Uterus (tissue), 2 donors: Measurements from ENCODE around the gene PPP1R9A.

Experiments
- CTCF ChIP-seq, 4 experiments: fragments of 200-600 bp in 2 of 4; fragments of 450-650 bp in 2 of 4; sonication (generic) in 2 of 4; IDR thresholded peaks; one replicate each; pipeline ENCODE4 v1.5.1; 2016 to 2019; ENCODE audit warnings: antibody characterized with exemption in 4 of 4, mild to moderate bottlenecking in 2 of 4, moderate library complexity in 1 of 4
- POLR2A ChIP-seq, 2 donors: fragments of 450-650 bp; IDR thresholded peaks; one replicate each; pipeline ENCODE4 v1.6.1; 2016; ENCODE audit warnings: antibody characterized with exemption in 2 of 2, mild to moderate bottlenecking in 1 of 2, moderate library complexity in 1 of 2

DNA sequence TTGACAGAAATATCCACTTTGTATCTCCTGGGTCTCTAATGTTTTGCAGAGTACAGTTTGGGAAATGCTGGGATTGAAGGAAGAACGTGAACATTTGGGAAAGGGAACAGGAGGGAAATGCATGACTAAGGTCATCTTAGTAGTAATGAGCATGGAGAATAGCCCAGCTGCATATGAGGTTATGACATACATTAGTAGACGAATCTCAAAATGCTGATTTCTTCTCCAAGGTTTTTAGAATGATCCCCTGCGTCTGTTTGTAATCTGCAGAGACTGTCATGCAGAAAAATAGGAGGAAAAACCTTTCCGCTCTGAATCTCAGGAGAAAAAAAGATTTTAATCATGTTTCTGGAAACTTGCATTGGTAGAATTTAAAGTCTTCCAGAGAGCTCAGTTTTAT lies 133.6 kb downstream of the PPP1R9A start:
- TF ChIP-seq POLR2A (IDR thresholded peaks at IDR 0.05) (no peak), CTCF (IDR thresholded peaks at IDR 0.05) (no peak)
